HepG2 (cell line): ENCODE measurements around the gene PCYT2. TPM values are rescaled to one million over a fixed set of nuclear protein-coding genes. Genes with fewer than 3 reads are reported as not detected.

ENCODE experiments used
- BATF2 ChIP-seq: sonication (generic); formaldehyde crosslinking; IDR thresholded peaks from 2 replicates; pipeline ENCODE4 v1.8.0; 2022; ENCODE audit warnings: mild to moderate bottlenecking, missing genetic modification reagents, moderate library complexity
- ELF1 ChIP-seq: sonication (generic); formaldehyde crosslinking; IDR thresholded peaks from 2 replicates; pipeline ENCODE4 v1.4.0; 2020; ENCODE audit warnings: missing genetic modification reagents
- HMG20A ChIP-seq: IDR thresholded peaks from 2 replicates; pipeline ENCODE4 v1.6.1; 2016; ENCODE audit warnings: borderline replicate concordance
- MIER2 ChIP-seq: IDR thresholded peaks from 2 replicates; pipeline ENCODE4 v1.6.1; 2016; ENCODE audit warnings: missing biosample characterization, missing genetic modification reagents
- PLRG1 ChIP-seq: fragments of 450-650 bp; conservative IDR thresholded peaks from 2 replicates; pipeline ENCODE4 v1.6.1; 2016
- POLR2AphosphoS5 ChIP-seq: IDR thresholded peaks from 2 replicates; pipeline ENCODE4 v1.6.1; 2012; ENCODE audit warnings: low read depth, low read length
- POLR2G ChIP-seq: fragments of 200-400 bp; formaldehyde crosslinking; IDR thresholded peaks from 2 replicates; pipeline ENCODE4 v1.6.1; 2018; ENCODE audit warnings: mild to moderate bottlenecking, low read depth, low read length, moderate library complexity
- STAG1 ChIP-seq: sonication (generic); formaldehyde crosslinking; IDR thresholded peaks from 2 replicates; pipeline ENCODE4 v1.4.0; 2020; ENCODE audit warnings: missing genetic modification reagents
- TFE3 ChIP-seq: IDR thresholded peaks from 2 replicates; pipeline ENCODE4 v1.6.1; 2016
- XBP1 ChIP-seq: sonication (generic); formaldehyde crosslinking; IDR thresholded peaks from 2 replicates; pipeline ENCODE4 v1.5.0; 2020; ENCODE audit warnings: missing genetic modification reagents
- ZFY ChIP-seq: sonication (generic); formaldehyde crosslinking; IDR thresholded peaks from 2 replicates; pipeline ENCODE4 v1.4.0; 2020; ENCODE audit warnings: missing genetic modification reagents
- ZNF414 ChIP-seq: sonication (generic); formaldehyde crosslinking; IDR thresholded peaks from 2 replicates; pipeline ENCODE4 v1.5.0; 2020; ENCODE audit warnings: missing genetic modification reagents
- ZNF574 ChIP-seq: sonication (generic); formaldehyde crosslinking; IDR thresholded peaks from 2 replicates; pipeline ENCODE4 v1.4.0; 2020; ENCODE audit warnings: missing genetic modification reagents
- ZNF816 ChIP-seq: sonication (generic); formaldehyde crosslinking; IDR thresholded peaks from 2 replicates; pipeline ENCODE4 v1.8.0; 2022; ENCODE audit warnings: missing genetic modification reagents, mild to moderate bottlenecking, borderline replicate concordance
- polyA plus RNA-seq, 8 experiments: library from polyadenylated mRNA; depleted of rRNA in 3 of 8; stranded (reverse) in 7 of 8; unstranded in 1 of 8; fragments of >200 nt; fragmentation: Illumina TruSeq in 4 of 8; extraction: Trizol in 4 of 8; gene quantifications; 2 replicates each; pipeline versions ENCODE4 v1.2.1 to v1.2.3, GENCODE V29; 2011 to 2016; ENCODE audit warnings: low read depth in 4 of 8, missing spikeins in 1 of 8, mixed read lengths in 1 of 8; ENCODE audit not compliant: insufficient read depth in 1 of 8
- total RNA-seq, 5 experiments: library from RNA; depleted of rRNA; stranded (reverse); fragments of >200 nt; fragmentation: Illumina TruSeq; extraction: Trizol; gene quantifications; 2 replicates each; pipeline ENCODE4 v1.2.3, GENCODE V29; 2016; ENCODE audit warnings: low read depth in 1 of 5
- TF ChIP-seq, protein P1 (sequence below): sonication (generic); formaldehyde crosslinking; IDR thresholded peaks from 2 replicates; pipeline ENCODE4 v1.4.0; 2020; ENCODE audit warnings: mild to moderate bottlenecking, missing genetic modification reagents
- TF ChIP-seq, protein P2 (sequence below): sonication (generic); formaldehyde crosslinking; IDR thresholded peaks from 2 replicates; pipeline ENCODE4 v1.5.1; 2020; ENCODE audit warnings: missing genetic modification reagents, mild to moderate bottlenecking, borderline replicate concordance

The PCYT2 gene
- total and polyA plus RNA-seq, 2 of the 13 experiments (the other 11 are each of a cell fraction or from before 2014, with no cell fraction given) = 147 to 297 TPM

DNA sequence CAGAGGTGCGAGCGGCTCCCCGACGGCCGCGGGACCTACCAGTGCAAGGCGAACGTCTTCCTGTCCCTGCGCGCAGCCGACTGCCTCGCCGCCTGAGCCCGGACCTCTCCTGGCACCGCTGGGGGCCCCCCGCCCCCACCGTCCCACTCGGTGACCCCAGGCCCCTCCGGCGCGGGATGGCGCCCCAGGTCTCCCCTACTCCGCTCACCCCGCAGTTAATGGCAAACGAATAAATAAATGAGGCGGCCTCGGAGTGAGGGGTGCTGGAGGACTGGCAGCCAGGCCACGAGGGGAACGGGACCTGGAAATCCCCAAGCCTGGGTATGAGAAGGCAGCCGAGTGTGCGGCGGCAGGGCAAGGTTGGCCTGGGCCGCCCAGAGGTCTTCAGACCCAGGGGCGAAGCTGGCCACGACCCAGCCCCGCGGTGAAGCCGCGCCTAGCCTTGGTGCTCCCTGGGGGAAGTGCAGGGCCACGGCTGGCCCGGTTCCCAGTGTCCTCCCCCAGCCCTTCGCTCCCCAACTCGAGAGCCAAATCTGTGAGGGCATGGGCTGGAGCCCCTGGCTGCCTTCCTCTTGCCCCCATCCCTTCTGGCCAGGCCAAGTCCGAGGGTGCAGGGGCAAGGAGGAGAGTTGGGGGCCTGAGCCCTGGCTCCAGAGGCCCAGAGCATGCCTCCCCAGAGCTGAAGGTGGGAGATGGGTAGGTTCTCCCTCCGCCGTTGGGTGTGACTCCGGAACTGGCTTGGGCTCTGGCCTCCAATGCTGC, 8.4 kb downstream of the PCYT2 start (continued):
- TF ChIP-seq ZNF574 (CRISPR knock-in tag) (peak; percentile 19), HMG20A (no peak), ZFY (peak; percentile 14; the same call in 1 of the 2 replicates), ELF1 (CRISPR knock-in tag) (no peak), XBP1 (CRISPR knock-in tag) (no peak), ZNF816 (CRISPR knock-in tag) (no peak), STAG1 (CRISPR knock-in tag) (no peak), TFE3 (no peak), MIER2 (CRISPR knock-in tag) (no peak), BATF2 (CRISPR knock-in tag) (no peak; the same call in 1 of the 2 replicates), POLR2G (peak; percentile 73), PLRG1 (no peak), ZNF414 (CRISPR knock-in tag) (no peak), POLR2AphosphoS5 (peak; percentile 55)
- TF ChIP-seq, protein P1, sequence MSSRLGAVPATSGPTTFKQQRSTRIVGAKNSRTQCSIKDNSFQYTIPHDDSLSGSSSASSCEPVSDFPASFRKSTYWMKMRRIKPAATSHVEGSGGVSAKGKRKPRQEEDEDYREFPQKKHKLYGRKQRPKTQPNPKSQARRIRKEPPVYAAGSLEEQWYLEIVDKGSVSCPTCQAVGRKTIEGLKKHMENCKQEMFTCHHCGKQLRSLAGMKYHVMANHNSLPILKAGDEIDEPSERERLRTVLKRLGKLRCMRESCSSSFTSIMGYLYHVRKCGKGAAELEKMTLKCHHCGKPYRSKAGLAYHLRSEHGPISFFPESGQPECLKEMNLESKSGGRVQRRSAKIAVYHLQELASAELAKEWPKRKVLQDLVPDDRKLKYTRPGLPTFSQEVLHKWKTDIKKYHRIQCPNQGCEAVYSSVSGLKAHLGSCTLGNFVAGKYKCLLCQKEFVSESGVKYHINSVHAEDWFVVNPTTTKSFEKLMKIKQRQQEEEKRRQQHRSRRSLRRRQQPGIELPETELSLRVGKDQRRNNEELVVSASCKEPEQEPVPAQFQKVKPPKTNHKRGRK (CRISPR knock-in tag) = no peak
- TF ChIP-seq, protein P2, sequence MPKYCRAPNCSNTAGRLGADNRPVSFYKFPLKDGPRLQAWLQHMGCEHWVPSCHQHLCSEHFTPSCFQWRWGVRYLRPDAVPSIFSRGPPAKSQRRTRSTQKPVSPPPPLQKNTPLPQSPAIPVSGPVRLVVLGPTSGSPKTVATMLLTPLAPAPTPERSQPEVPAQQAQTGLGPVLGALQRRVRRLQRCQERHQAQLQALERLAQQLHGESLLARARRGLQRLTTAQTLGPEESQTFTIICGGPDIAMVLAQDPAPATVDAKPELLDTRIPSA (CRISPR knock-in tag) = peak; percentile 89; the same call in 1 of the 2 replicates
